Inflammatory macrophage (primary cell): ENCODE data around the gene CAMK2N2.
"Not testable (repeated sequence)": the region's sequence is repeated elsewhere in the genome, so short reads cannot be mapped to it uniquely, and the experiment has no call there.

ENCODE experiments used
- DNase-seq, 2 donors: peaks; one replicate each; pipeline ENCODE4 v3.0.0-alpha.2; 2020 to 2022

CAMK2N2 gene

GRCh38 chr3:184272269-184272668 is 10.9 kb upstream of the CAMK2N2 start:
- no peak for DNase-seq

- DNase-seq: not testable (repeated sequence)
These were observed 5.9 kb upstream of the CAMK2N2 start for GRCh38 chr3:184267249-184267648.

GRCh38 chr3:184262764-184263179 is 1.4 kb upstream of the CAMK2N2 start:
- DNase-seq: no peak

- DNase-seq: peak in 1 of 2 donors; percentile 29
These were observed 756 bp upstream of the CAMK2N2 start for GRCh38 chr3:184261854-184262763.

- DNase-seq: no peak
These were observed 556 bp downstream of the CAMK2N2 start for GRCh38 chr3:184260724-184261269.

- peak in 1 of 2 donors; percentile 41 for DNase-seq
These were observed 1.3 kb downstream of the CAMK2N2 start for GRCh38 chr3:184259878-184260723.

- no peak for DNase-seq
These were observed 1.9 kb downstream of the CAMK2N2 start for GRCh38 chr3:184259396-184259877.

GRCh38 chr3:184258926-184259325 is 2.4 kb downstream of the CAMK2N2 start:
- DNase-seq: no peak

GRCh38 chr3:184257083-184257915 is 4.1 kb downstream of the CAMK2N2 start:
- DNase-seq: no peak

GRCh38 chr3:184255291-184256039 is 5.9 kb downstream of the CAMK2N2 start:
- DNase-seq: no peak

- peak; percentile 94 to 95 for DNase-seq
These were observed 11.1 kb downstream of the CAMK2N2 start for GRCh38 chr3:184250167-184250828.

- peak; percentile 99 for DNase-seq
These were observed 11.8 kb downstream of the CAMK2N2 start, which contains the start of gene EEF1AKMT4 for GRCh38 chr3:184249412-184250166. Gene EEF1AKMT4, plus strand, starts transcription at chr3:184249672. Its CDS starts 23 bp downstream, at chr3:184249695.

GRCh38 chr3:184248454-184249411 is 12.6 kb downstream of the CAMK2N2 start, which contains the start of gene ALG3:
Gene ALG3, minus strand, starts transcription at chr3:184248962. Its CDS starts 22 bp downstream, at chr3:184248940.
- DNase-seq: peak; percentile 90 to 92

GRCh38 chr3:184242297-184242685 is 19.1 kb downstream of the CAMK2N2 start:
- no peak for DNase-seq

- DNase-seq: no peak
These were observed 19.7 kb downstream of the CAMK2N2 start for GRCh38 chr3:184241447-184242296.

- DNase-seq: no peak
These were observed 20.3 kb downstream of the CAMK2N2 start for GRCh38 chr3:184241141-184241446.

- peak in 1 of 2 donors; percentile 15 for DNase-seq
These were observed 20.8 kb downstream of the CAMK2N2 start for GRCh38 chr3:184240384-184241140.
